Lower lobe of right lung (tissue), 2 donors: ENCODE data around the gene ANKRD44. TPM values are rescaled to one million over a fixed set of nuclear protein-coding genes. Genes with fewer than 3 reads are reported as not detected.

Experiments
- ATAC-seq, 2 donors: fragments of 200-7000 bp; cut with Tn5 transposase; one replicate each; pipeline ENCODE4 v1.9.1; 2020 to 2022; ENCODE audit warnings: mild to moderate bottlenecking in 2 of 2, moderate library complexity in 2 of 2
- DNase-seq: peaks from one replicate; pipeline ENCODE4 v3.0.0-alpha.2; 2020
- H3K27ac ChIP-seq: fragments of 200-600 bp; one replicate; pipeline ENCODE4 v1.8.0; 2022
- H3K27me3 ChIP-seq: fragments of 200-600 bp; one replicate; pipeline ENCODE4 v1.8.0; 2022; ENCODE audit warnings: low read depth
- H3K36me3 ChIP-seq: fragments of 200-600 bp; one replicate; pipeline ENCODE4 v1.8.0; 2022; ENCODE audit warnings: mild to moderate bottlenecking
- H3K4me1 ChIP-seq: fragments of 200-600 bp; one replicate; pipeline ENCODE4 v1.8.0; 2022
- H3K4me3 ChIP-seq: fragments of 200-600 bp; one replicate; pipeline ENCODE4 v1.8.0; 2022; ENCODE audit warnings: mild to moderate bottlenecking
- H3K9me3 ChIP-seq: fragments of 200-600 bp; one replicate; pipeline ENCODE4 v1.8.0; 2022
- CTCF ChIP-seq: fragments of 200-600 bp; IDR thresholded peaks from one replicate; pipeline ENCODE4 v1.8.0; 2022; ENCODE audit warnings: antibody characterized with exemption, mild to moderate bottlenecking
- intact Hi-C: fragments of 100-400 bp; cut with DNase I; formaldehyde crosslinking; loops from one replicate; pipeline ENCODE4 v1.11.0; 2022
- total RNA-seq: library from RNA; stranded (reverse); fragmentation: NEBNext Ultra II Directional; extraction: Animal tissue kit (Norgen Biotek cat#: 25700); gene quantifications from one replicate; pipeline ENCODE4 v1.2.1, GENCODE V29; 2021
- donor health status: DM: no; HTN: yes; CAD: no; lungs with severe emphysema.

Gene ANKRD44
- total RNA-seq, 1 donor from 2014 or later, result 58.7 TPM

DNA sequence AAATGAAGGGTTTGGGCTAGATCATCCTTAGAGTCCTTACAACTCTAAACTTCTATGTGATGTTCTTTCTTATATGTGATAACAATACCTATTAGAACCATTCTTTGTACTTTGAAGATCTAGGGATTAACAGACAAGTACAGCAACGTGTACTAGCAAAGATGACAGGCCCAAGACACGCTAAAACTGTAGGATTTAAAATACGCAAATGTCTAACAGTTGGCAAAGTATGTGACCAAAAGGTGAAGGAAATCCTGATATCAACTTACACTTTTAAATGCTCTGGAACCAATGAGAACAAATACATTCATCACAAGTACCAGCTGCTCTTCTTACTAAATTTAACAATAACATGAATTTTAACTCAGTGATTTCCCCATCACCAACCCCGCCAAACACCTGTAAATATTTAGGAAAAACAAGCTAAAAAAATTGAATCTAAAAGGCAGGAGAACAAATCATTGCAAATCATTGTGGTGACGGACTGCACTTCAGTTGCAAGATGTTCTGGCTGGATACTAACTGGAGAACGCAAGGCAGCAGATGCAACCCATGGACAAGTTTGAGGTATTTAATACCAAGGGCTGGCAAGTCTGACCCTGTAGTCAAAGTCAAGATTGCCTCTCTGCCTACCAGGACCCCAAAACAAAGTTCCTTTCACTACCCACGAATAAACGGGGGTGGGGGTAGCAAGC, 1.4 kb downstream of the ANKRD44 start:
- H3K9me3 ChIP-seq, result no peaks in the 10 kb centered on the region
- DNase-seq, result no peak
- no peak for ATAC-seq
- peak overlapping the region; percentile 91 for H3K27ac ChIP-seq
- peak overlapping the region; percentile 76 for H3K4me3 ChIP-seq
- intact Hi-C loops, result loop anchor here (5.0 kb wide), 1 partner anchor 112 kb away; no protein-coding TSS in a partner anchor
- H3K27me3 ChIP-seq, result no peaks in the 10 kb centered on the region
- no peak for TF ChIP-seq CTCF
- H3K36me3 ChIP-seq, result no peaks in the 10 kb centered on the region
- H3K4me1 ChIP-seq, result peaks cover 58% of the 10 kb centered on the region

DNA sequence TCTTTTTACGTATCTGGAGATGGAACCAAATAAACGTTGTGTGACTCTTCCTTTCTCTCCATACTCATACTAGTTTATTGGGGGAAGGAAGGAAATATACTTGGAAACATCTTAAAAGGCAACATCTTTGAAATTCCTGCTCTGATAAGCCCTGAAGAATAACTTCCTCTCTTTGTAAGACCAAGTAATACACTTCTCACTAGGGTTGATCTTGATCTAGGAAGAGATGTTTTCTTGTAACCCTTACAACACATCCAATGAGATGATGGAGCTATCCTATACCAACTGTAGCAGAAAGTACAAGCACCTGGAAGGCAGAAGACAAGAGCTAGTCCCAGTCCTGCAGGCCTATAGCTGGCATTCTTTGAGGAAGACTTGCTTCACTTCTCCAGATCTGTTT, 2.0 kb downstream of the ANKRD44 start:
- intact Hi-C loops, result loop anchor here (5.0 kb wide), 1 partner anchor 111 kb away; no protein-coding TSS in a partner anchor
- no peak for DNase-seq
- Histone ChIP-seq H3K4me3 (peak overlapping the region; percentile 76), H3K36me3 (no peaks in the 10 kb centered on the region), H3K27ac (peak overlapping the region; percentile 91), H3K4me1 (peaks cover 63% of the 10 kb centered on the region), H3K9me3 (no peaks in the 10 kb centered on the region), H3K27me3 (no peaks in the 10 kb centered on the region)
- ATAC-seq, result no peak
- TF ChIP-seq CTCF, result no peak

- ATAC-seq (no peak), DNase-seq (no peak)
- intact Hi-C loops, result loop anchor here (5.0 kb wide), 1 partner anchor 111 kb away; no protein-coding TSS in a partner anchor
- Histone ChIP-seq H3K27me3 (no peaks in the 10 kb centered on the region), H3K4me3 (peak overlapping the region; percentile 13), H3K36me3 (no peaks in the 10 kb centered on the region), H3K4me1 (peaks cover 68% of the 10 kb centered on the region), H3K9me3 (no peaks in the 10 kb centered on the region), H3K27ac (peak overlapping the region; percentile 91)
- no peak for TF ChIP-seq CTCF
Observed at GRCh38 chr2:197307933-197308521, 2.6 kb downstream of the ANKRD44 start.

DNA sequence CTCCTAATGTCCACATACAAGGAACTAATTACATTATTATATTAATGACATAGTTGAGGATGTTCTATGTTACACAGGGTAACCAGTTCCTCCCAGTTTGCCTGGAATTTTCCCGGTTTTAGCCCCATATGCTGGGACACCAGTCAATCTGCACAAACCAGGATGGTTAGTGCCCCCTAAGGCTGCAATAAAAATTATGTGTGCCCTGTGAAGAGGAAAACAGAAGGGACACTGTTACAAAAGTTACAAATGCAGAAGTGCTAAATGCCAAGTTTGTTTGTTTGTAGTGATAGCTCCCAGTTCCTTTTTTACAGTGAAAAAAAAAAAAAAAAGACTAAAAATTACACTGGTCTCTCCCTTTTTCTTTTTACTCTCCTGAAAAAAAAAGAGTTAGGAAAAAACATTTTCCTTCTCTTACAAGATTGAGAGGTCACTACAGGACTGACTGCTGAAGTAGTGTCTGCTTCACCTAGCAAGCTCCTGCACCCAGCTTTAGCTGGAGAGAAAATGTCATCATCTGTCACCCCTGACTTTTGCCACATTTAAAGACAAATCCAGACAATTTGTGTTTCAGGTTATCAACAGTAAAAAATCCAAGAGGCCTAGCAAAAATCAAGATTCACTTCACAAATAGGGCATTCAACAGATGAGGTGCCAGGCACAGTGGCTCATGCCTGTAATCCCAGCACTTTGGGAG, 3.2 kb downstream of the ANKRD44 start:
- Histone ChIP-seq H3K27ac (peak overlapping the region; percentile 91), H3K4me1 (peaks cover 68% of the 10 kb centered on the region), H3K27me3 (no peaks in the 10 kb centered on the region), H3K9me3 (no peaks in the 10 kb centered on the region), H3K36me3 (no peaks in the 10 kb centered on the region), H3K4me3 (peak overlapping the region; percentile 13)
- intact Hi-C loops, result loop anchor here (5.0 kb wide), 1 partner anchor 110 kb away; no protein-coding TSS in a partner anchor
- no peak for DNase-seq
- TF ChIP-seq CTCF, result no peak
- ATAC-seq, result no peak

DNA sequence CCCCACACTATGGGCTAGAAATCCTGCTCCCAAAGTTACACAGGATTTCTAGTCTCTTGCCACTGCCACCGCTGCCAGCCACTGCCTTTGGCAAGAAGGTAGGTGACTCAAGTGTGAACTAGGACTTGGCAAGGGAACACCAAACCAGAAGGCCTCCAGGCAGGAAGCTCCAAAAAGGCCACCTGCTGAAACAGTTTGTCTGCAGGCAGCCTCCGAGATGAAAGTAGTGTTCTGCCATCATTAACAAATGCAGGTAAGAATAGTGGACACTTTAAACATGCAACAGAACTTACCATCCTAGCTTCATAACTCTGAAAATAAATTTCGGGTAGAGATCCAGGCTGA, 3.9 kb downstream of the ANKRD44 start:
- no peak for TF ChIP-seq CTCF
- Histone ChIP-seq H3K9me3 (no peaks in the 10 kb centered on the region), H3K4me3 (no peak overlapping the region), H3K36me3 (no peaks in the 10 kb centered on the region), H3K27ac (peak overlapping the region; percentile 91), H3K4me1 (peaks cover 69% of the 10 kb centered on the region), H3K27me3 (no peaks in the 10 kb centered on the region)
- DNase-seq, result peak; percentile 55
- intact Hi-C loops, result loop anchor here (5.0 kb wide), 1 partner anchor 109 kb away; no protein-coding TSS in a partner anchor
- no peak for ATAC-seq
